GM12878 (cell line): ENCODE results near the gene CKS2. TPM values are rescaled to one million over a fixed set of nuclear protein-coding genes. Genes with fewer than 3 reads are reported as not detected.

Experiments
- ATAC-seq: fragments of 200-7000 bp; cut with Tn5 transposase; 3 replicates; pipeline ENCODE4 v1.9.1; 2020; ENCODE audit warnings: mild to moderate bottlenecking, moderate library complexity
- BruUV-seq: library from RNA; stranded (reverse); fragments of 400-500 nt; replicated peaks from 2 replicates; lab custom pipeline; 2021; lab: Mats Ljungman, UMichigan
- CTCF ChIA-PET: fragments of 300-600 bp; sonication (Branson Sonifier 250); formaldehyde crosslinking; extraction: SDS; loops from one replicate; lab custom pipeline; 2021; ENCODE audit warnings: inconsistent platforms; lab: Yijun Ruan, JAX
- POLR2A ChIA-PET: fragments of 350-600 bp; formaldehyde crosslinking; extraction: SDS; loops from one replicate; lab custom pipeline; 2021; ENCODE audit warnings: inconsistent platforms; lab: Charles Lee
- RAD21 ChIA-PET: fragments of 300-600 bp; sonication (Branson Sonifier 250); formaldehyde crosslinking; loops from one replicate; lab custom pipeline; 2023; ENCODE audit warnings: antibody characterized with exemption; ENCODE audit not compliant: unreplicated experiment; lab: Charles Lee
- SMC1A ChIA-PET: fragments of 300-600 bp; sonication (Branson Sonifier 250); formaldehyde crosslinking; loops from one replicate; lab custom pipeline; 2023; ENCODE audit not compliant: unreplicated experiment, uncharacterized antibody; lab: Charles Lee
- DNase-seq: peaks from one replicate; pipeline ENCODE4 v3.0.0-alpha.2; 2011; ENCODE audit warnings: low read depth, low spot score
- FAIRE-seq: peaks from 3 replicates; lab custom pipeline; 2011; peaks lifted over from hg19 to GRCh38; lab: Jason Lieb, UNC
- H2AFZ ChIP-seq: 2 replicates; pipeline ENCODE4 v1.6.0; 2011; ENCODE audit warnings: low read depth, low read length, control low read depth; ENCODE audit not compliant: control insufficient read depth
- H3K27ac ChIP-seq: 2 replicates; pipeline ENCODE4 v1.5.1; 2011; ENCODE audit warnings: control low read depth; ENCODE audit not compliant: control insufficient read depth, insufficient read depth
- H3K27me3 ChIP-seq, 2 experiments: replicated peaks in 1 of 2; 2 replicates each; pipeline versions ENCODE4 v1.6.0 to v1.6.1; 2011; ENCODE audit warnings: low read length in 1 of 2; ENCODE audit not compliant: control insufficient read depth in 2 of 2, insufficient read depth in 2 of 2
- H3K36me3 ChIP-seq, 2 experiments: 2 replicates each; pipeline ENCODE4 v1.5.1; 2011; ENCODE audit warnings: low read length in 1 of 2; ENCODE audit not compliant: control insufficient read depth in 2 of 2, insufficient read depth in 2 of 2
- H3K4me1 ChIP-seq: 2 replicates; pipeline ENCODE4 v1.6.1; 2011; ENCODE audit warnings: mild to moderate bottlenecking, low read length, moderate library complexity, mixed read lengths; ENCODE audit not compliant: control insufficient read depth, insufficient read depth
- H3K4me2 ChIP-seq: 2 replicates; pipeline ENCODE4 v1.6.0; 2011; ENCODE audit warnings: control low read depth; ENCODE audit not compliant: control insufficient read depth, insufficient read depth
- H3K4me3 ChIP-seq: fragments of 200-600 bp; sonication (generic); 2 replicates; pipeline ENCODE4 v1.5.1; 2016
- H3K79me2 ChIP-seq: 2 replicates; pipeline ENCODE4 v1.6.0; 2011; ENCODE audit warnings: low read length; ENCODE audit not compliant: control insufficient read depth, insufficient read depth
- H3K9ac ChIP-seq: 2 replicates; pipeline ENCODE4 v1.8.0; 2011; ENCODE audit warnings: low read length, control low read depth, mixed read lengths; ENCODE audit not compliant: control insufficient read depth, insufficient read depth
- H3K9me3 ChIP-seq: replicated peaks from 3 replicates; pipeline ENCODE4 v1.5.1; 2011; ENCODE audit warnings: mild to moderate bottlenecking, low read length; ENCODE audit not compliant: control insufficient read depth, insufficient read depth
- H4K20me1 ChIP-seq: 2 replicates; pipeline ENCODE4 v1.6.0; 2011; ENCODE audit not compliant: control insufficient read depth, insufficient read depth
- BRCA1 ChIP-seq: IDR thresholded peaks from 2 replicates; pipeline ENCODE4 v1.6.1; 2011; ENCODE audit warnings: low read depth, low read length, improper control_type of control experiment
- FOXM1 ChIP-seq: IDR thresholded peaks from 2 replicates; pipeline ENCODE4 v1.6.1; 2012; ENCODE audit warnings: low read depth, mild to moderate bottlenecking, inconsistent platforms, low read length, moderate library complexity
- HDGF ChIP-seq: fragments of 450-650 bp; IDR thresholded peaks from 2 replicates; pipeline ENCODE4 v1.6.1; 2016; ENCODE audit warnings: antibody characterized with exemption
- POLR2AphosphoS2 ChIP-seq: IDR thresholded peaks from 2 replicates; pipeline ENCODE4 v1.6.1; 2011; ENCODE audit warnings: low read depth, mild to moderate bottlenecking, low read length, improper control_type of control experiment, moderate library complexity
- ZNF217 ChIP-seq: fragments of 450-650 bp; IDR thresholded peaks from 2 replicates; pipeline ENCODE4 v1.6.1; 2017; ENCODE audit warnings: antibody characterized with exemption, mild to moderate bottlenecking
- ZSCAN29 ChIP-seq: fragments of 450-650 bp; IDR thresholded peaks from 2 replicates; pipeline ENCODE4 v1.6.1; 2017; ENCODE audit warnings: mild to moderate bottlenecking, moderate library complexity
- WGBS: methylation state at CpG from one replicate; pipeline ENCODE4 v1.1.6; 2016; ENCODE audit warnings: low lambda C conversion rate; ENCODE audit not compliant: insufficient replicate concordance, insufficient coverage; ENCODE audit errors: missing lambda C conversion rate; 5-methylcytosine and 5-hydroxymethylcytosine counted together
- in situ Hi-C: fragments of 300-500 bp; cut with MboI; formaldehyde crosslinking; loops from 9 replicates; pipeline ENCODE4 v1.14.3; 2018; ENCODE audit warnings: mixed read lengths
- intact Hi-C: fragments of 100-400 bp; cut with micrococcal nuclease; formaldehyde crosslinking; loops from one replicate; pipeline ENCODE4 v1.14.2; 2022; ENCODE audit not compliant: unreplicated experiment
- polyA plus RNA-seq, 11 experiments: library from polyadenylated mRNA; depleted of rRNA in 4 of 11; unstranded in 6 of 11; stranded (reverse) in 5 of 11; fragments of >200 nt; fragmentation: Nextera tagmentation in 4 of 11; fragmentation: Illumina TruSeq in 1 of 11; extraction: Ambion mirVana in 4 of 11; extraction: Trizol in 1 of 11; gene quantifications; 1 replicate in 1 of 11; 2 replicates in 10 of 11; pipeline versions ENCODE4 v1.2.1 to v1.2.3, GENCODE V29; 2011 to 2016; ENCODE audit warnings: inconsistent platforms in 2 of 11, missing spikeins in 2 of 11, low read depth in 1 of 11
- total RNA-seq, 4 experiments: library from RNA; depleted of rRNA in 3 of 4; stranded (reverse); fragments of >200 nt in 3 of 4; fragmentation: Illumina TruSeq in 1 of 4; extraction: Trizol in 1 of 4; gene quantifications; 2 replicates each; pipeline versions ENCODE4 v1.2.1 to v1.2.3, GENCODE V29; 2013 to 2021
- TF ChIP-seq, protein P1 (sequence below): IDR thresholded peaks from 2 replicates; pipeline ENCODE4 v1.6.1; 2011; ENCODE audit warnings: borderline replicate concordance, low read depth, mild to moderate bottlenecking, moderate library complexity, low read length; ENCODE audit not compliant: insufficient read depth, poor library complexity, severe bottlenecking
- TF ChIP-seq, protein P2 (sequence below): fragments of 450-650 bp; formaldehyde crosslinking; IDR thresholded peaks from 2 replicates; pipeline ENCODE4 v1.5.0; 2022; ENCODE audit warnings: mild to moderate bottlenecking, missing genetic modification characterization

CKS2 gene
- total and polyA plus RNA-seq, 10 of the 15 experiments (the other 5 are each of a cell fraction or from before 2014, with no cell fraction given), result 172 to 1,251 (median 503) TPM

DNA sequence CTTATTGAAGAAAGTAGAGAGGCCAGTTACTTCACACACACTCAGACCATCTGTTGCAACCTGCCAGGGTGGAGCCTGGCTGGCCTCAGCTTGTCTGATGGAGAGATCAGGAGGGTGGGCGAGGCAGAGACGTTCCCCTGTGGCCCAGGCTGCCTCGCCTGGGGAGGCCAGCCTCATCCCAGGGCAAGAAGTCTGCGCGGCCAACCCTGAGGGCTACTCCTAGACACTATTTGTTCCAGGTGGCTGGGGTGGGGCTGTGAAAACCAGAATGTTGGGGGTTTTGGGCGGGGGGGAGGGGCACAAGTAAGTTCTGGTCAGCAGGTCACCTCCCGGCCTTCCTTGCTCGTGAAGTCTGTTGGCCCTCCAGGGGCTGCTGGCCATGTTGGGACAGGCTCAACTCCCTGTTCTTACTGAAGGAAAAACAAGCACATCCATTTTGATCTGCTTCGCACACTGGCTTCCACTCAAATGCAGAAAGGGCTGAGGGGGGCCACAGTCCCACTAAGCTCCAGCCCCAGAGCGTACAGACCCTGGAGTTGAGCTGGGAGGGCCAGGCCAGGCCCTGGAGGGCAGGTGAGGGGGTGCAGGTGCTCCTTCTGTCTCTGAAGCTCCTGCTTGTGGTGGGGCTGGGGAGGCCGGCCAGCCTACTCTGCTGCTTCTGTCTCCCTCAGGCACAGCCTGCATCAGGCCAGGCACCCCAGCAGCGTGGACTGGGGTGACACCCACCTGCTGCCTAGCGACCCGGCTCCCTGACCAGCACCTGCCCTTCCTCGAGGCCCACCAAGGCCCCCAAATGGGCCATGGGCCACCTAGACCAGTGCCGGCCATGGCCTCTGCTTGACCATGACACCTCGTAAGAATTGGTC is 53.9 kb downstream of the CKS2 start:
- ATAC-seq, result peak; percentile 10
- H3K4me2 ChIP-seq, result no peak overlapping the region
- no peaks in the 10 kb centered on the region for H3K27me3 ChIP-seq
- peaks cover 11 to 12% of the 10 kb centered on the region in 2 experiments for H3K36me3 ChIP-seq
- H3K9ac ChIP-seq, result no peak overlapping the region
- TF ChIP-seq HDGF (no peak), BRCA1 (no peak), ZNF217 (no peak), ZSCAN29 (no peak), FOXM1 (no peak), POLR2AphosphoS2 (no peak)
- TF ChIP-seq, protein P1, sequence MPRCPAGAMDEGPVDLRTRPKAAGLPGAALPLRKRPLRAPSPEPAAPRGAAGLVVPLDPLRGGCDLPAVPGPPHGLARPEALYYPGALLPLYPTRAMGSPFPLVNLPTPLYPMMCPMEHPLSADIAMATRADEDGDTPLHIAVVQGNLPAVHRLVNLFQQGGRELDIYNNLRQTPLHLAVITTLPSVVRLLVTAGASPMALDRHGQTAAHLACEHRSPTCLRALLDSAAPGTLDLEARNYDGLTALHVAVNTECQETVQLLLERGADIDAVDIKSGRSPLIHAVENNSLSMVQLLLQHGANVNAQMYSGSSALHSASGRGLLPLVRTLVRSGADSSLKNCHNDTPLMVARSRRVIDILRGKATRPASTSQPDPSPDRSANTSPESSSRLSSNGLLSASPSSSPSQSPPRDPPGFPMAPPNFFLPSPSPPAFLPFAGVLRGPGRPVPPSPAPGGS, result peak; percentile 36
- TF ChIP-seq, protein P2, sequence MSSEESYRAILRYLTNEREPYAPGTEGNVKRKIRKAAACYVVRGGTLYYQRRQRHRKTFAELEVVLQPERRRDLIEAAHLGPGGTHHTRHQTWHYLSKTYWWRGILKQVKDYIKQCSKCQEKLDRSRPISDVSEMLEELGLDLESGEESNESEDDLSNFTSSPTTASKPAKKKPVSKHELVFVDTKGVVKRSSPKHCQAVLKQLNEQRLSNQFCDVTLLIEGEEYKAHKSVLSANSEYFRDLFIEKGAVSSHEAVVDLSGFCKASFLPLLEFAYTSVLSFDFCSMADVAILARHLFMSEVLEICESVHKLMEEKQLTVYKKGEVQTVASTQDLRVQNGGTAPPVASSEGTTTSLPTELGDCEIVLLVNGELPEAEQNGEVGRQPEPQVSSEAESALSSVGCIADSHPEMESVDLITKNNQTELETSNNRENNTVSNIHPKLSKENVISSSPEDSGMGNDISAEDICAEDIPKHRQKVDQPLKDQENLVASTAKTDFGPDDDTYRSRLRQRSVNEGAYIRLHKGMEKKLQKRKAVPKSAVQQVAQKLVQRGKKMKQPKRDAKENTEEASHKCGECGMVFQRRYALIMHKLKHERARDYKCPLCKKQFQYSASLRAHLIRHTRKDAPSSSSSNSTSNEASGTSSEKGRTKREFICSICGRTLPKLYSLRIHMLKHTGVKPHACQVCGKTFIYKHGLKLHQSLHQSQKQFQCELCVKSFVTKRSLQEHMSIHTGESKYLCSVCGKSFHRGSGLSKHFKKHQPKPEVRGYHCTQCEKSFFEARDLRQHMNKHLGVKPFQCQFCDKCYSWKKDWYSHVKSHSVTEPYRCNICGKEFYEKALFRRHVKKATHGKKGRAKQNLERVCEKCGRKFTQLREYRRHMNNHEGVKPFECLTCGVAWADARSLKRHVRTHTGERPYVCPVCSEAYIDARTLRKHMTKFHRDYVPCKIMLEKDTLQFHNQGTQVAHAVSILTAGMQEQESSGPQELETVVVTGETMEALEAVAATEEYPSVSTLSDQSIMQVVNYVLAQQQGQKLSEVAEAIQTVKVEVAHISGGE, result no peak
- no peaks in the 10 kb centered on the region; the same call in 1 of the 2 replicates for H4K20me1 ChIP-seq
- ChIA-PET SMC1A (no interaction called here), CTCF (no interaction called here), POLR2A (no interaction called here), RAD21 (no interaction called here)
- BruUV-seq, result no TSS peak
- no peak overlapping the region for H3K27ac ChIP-seq
- no peaks in the 10 kb centered on the region for H3K79me2 ChIP-seq
- intact Hi-C loops (no loop called here), in situ Hi-C loops (no loop called here)
- WGBS, result 85% methylated on average over 13 of the region's 17 CpGs
- no peak overlapping the region for H2AFZ ChIP-seq
- no peak for FAIRE-seq
- H3K4me1 ChIP-seq, result no peaks in the 10 kb centered on the region
- no peaks in the 10 kb centered on the region for H3K9me3 ChIP-seq
- no peak overlapping the region for H3K4me3 ChIP-seq
- DNase-seq, result no peak
